HL-60 (cell line): Measurements from ENCODE around the gene C22orf23.

Source experiments
- GABPA ChIP-seq: IDR thresholded peaks from 2 replicates; pipeline ENCODE4 v1.6.1; 2012; ENCODE audit warnings: low read depth
- POLR2AphosphoS5 ChIP-seq: IDR thresholded peaks from 2 replicates; pipeline ENCODE4 v1.6.1; 2012; ENCODE audit warnings: low read depth
- TF ChIP-seq, protein P1 (sequence below): IDR thresholded peaks from one replicate; pipeline ENCODE4 v1.5.1; 2011; ENCODE audit warnings: low read length, control low read depth, inconsistent platforms; ENCODE audit not compliant: insufficient read depth
- TF ChIP-seq, protein P2 (sequence below): IDR thresholded peaks from 2 replicates; pipeline ENCODE4 v1.6.1; 2012; ENCODE audit warnings: low read depth; ENCODE audit not compliant: insufficient replicate concordance

DNA sequence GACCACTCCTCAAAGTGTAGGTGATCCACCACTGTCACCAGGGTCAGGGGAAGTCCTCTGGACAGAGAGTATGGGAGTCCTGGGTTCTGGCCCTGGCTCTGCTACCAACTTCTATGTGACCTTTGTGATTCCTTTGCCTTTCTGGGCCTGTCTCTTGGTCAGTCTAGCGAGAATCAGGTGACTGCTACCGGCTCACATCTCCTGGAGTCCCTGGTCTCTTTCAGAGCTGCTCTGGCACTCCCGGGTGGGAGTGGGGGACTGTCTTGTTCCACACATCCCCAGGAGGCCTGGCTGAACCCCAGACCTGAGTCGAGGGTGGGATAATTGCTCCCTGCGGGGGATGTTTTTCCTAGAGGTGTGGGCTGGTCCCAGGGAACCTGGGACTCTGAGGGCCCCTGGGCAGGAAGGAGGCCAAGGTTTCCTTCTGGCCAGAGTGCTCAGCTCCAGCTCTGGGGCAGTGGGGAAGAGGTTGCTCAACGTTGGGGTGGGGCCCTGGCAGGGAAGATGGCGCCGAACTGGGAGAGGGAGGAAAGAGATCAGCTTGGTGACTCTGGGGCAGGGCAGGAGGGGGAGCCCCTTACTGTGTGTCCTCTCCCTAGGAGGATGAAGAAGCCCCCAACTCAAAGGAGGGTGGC, 28.9 kb upstream of the C22orf23 start:
- TF ChIP-seq, protein P1, sequence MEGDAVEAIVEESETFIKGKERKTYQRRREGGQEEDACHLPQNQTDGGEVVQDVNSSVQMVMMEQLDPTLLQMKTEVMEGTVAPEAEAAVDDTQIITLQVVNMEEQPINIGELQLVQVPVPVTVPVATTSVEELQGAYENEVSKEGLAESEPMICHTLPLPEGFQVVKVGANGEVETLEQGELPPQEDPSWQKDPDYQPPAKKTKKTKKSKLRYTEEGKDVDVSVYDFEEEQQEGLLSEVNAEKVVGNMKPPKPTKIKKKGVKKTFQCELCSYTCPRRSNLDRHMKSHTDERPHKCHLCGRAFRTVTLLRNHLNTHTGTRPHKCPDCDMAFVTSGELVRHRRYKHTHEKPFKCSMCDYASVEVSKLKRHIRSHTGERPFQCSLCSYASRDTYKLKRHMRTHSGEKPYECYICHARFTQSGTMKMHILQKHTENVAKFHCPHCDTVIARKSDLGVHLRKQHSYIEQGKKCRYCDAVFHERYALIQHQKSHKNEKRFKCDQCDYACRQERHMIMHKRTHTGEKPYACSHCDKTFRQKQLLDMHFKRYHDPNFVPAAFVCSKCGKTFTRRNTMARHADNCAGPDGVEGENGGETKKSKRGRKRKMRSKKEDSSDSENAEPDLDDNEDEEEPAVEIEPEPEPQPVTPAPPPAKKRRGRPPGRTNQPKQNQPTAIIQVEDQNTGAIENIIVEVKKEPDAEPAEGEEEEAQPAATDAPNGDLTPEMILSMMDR = no peak
- TF ChIP-seq POLR2AphosphoS5 (no peak), GABPA (no peak)
- TF ChIP-seq, protein P2, sequence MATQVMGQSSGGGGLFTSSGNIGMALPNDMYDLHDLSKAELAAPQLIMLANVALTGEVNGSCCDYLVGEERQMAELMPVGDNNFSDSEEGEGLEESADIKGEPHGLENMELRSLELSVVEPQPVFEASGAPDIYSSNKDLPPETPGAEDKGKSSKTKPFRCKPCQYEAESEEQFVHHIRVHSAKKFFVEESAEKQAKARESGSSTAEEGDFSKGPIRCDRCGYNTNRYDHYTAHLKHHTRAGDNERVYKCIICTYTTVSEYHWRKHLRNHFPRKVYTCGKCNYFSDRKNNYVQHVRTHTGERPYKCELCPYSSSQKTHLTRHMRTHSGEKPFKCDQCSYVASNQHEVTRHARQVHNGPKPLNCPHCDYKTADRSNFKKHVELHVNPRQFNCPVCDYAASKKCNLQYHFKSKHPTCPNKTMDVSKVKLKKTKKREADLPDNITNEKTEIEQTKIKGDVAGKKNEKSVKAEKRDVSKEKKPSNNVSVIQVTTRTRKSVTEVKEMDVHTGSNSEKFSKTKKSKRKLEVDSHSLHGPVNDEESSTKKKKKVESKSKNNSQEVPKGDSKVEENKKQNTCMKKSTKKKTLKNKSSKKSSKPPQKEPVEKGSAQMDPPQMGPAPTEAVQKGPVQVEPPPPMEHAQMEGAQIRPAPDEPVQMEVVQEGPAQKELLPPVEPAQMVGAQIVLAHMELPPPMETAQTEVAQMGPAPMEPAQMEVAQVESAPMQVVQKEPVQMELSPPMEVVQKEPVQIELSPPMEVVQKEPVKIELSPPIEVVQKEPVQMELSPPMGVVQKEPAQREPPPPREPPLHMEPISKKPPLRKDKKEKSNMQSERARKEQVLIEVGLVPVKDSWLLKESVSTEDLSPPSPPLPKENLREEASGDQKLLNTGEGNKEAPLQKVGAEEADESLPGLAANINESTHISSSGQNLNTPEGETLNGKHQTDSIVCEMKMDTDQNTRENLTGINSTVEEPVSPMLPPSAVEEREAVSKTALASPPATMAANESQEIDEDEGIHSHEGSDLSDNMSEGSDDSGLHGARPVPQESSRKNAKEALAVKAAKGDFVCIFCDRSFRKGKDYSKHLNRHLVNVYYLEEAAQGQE = no peak
